NK-92 treated with Interleukin-12 subunit alpha and Interleukin-12 subunit beta, amount 100 ng/mL, for 24 hours (cell line): ENCODE measurements around the gene TENM3.

ENCODE experiments used
- DNase-seq: peaks from one replicate; lab custom pipeline; 2025; lab: John Stamatoyannopoulos, UW

TENM3 gene

GRCh38 chr4:182519528-182519927 lies 276.3 kb downstream of the TENM3 start:
- no peak for DNase-seq

GRCh38 chr4:182521011-182521410 lies 277.8 kb downstream of the TENM3 start:
- no peak for DNase-seq

GRCh38 chr4:182528819-182529218 lies 285.6 kb downstream of the TENM3 start:
- no peak for DNase-seq

- DNase-seq: no peak
These were observed 287.2 kb downstream of the TENM3 start for GRCh38 chr4:182530451-182530850.

- no peak for DNase-seq
These were observed 288.5 kb downstream of the TENM3 start for GRCh38 chr4:182531555-182532162.

- no peak for DNase-seq
These were observed 289.2 kb downstream of the TENM3 start for GRCh38 chr4:182532441-182532840.

- no peak for DNase-seq
These were observed 290.8 kb downstream of the TENM3 start for GRCh38 chr4:182533964-182534363.

GRCh38 chr4:182536221-182536811 lies 293.1 kb downstream of the TENM3 start:
- no peak for DNase-seq

- DNase-seq: no peak
These were observed 294.0 kb downstream of the TENM3 start for GRCh38 chr4:182537031-182537795.

GRCh38 chr4:182538031-182538430 lies 294.8 kb downstream of the TENM3 start:
- DNase-seq: no peak

GRCh38 chr4:182540496-182540895 lies 297.3 kb downstream of the TENM3 start:
- no peak for DNase-seq

- no peak for DNase-seq
These were observed 304.2 kb downstream of the TENM3 start for GRCh38 chr4:182547435-182547834.

GRCh38 chr4:182548156-182548555 lies 305.0 kb downstream of the TENM3 start:
- DNase-seq: no peak

GRCh38 chr4:182549356-182549755 lies 306.2 kb downstream of the TENM3 start:
- DNase-seq: no peak

- no peak for DNase-seq
These were observed 309.7 kb downstream of the TENM3 start for GRCh38 chr4:182552948-182553347.

- DNase-seq: no peak
These were observed 310.5 kb downstream of the TENM3 start for GRCh38 chr4:182553653-182554052.

- no peak for DNase-seq
These were observed 311.5 kb downstream of the TENM3 start for GRCh38 chr4:182554736-182555135.

- DNase-seq: no peak
These were observed 312.8 kb downstream of the TENM3 start for GRCh38 chr4:182555997-182556418.

GRCh38 chr4:182556580-182556979 lies 313.4 kb downstream of the TENM3 start:
- no peak for DNase-seq

GRCh38 chr4:182560358-182560757 lies 317.2 kb downstream of the TENM3 start:
- no peak for DNase-seq

- DNase-seq: no peak
These were observed 319.1 kb downstream of the TENM3 start for GRCh38 chr4:182562350-182562749.

- no peak for DNase-seq
These were observed 321.6 kb downstream of the TENM3 start for GRCh38 chr4:182564724-182565369.

GRCh38 chr4:182567119-182567518 lies 323.9 kb downstream of the TENM3 start:
- DNase-seq: no peak
